AG04449 (cell line): ENCODE data around the gene MPC2.
"Not testable (repeated sequence)": the region's sequence is repeated elsewhere in the genome, so short reads cannot be mapped to it uniquely, and the experiment has no call there.

Experiments
- CTCF ChIA-PET: fragments of 350-600 bp; formaldehyde crosslinking; extraction: SDS; loops from one replicate; lab custom pipeline; 2021; ENCODE audit warnings: antibody characterized with exemption; lab: Yijun Ruan, JAX
- POLR2A ChIA-PET: fragments of 400-600, 350-600 bp; formaldehyde crosslinking; extraction: SDS; loops from one replicate; lab custom pipeline; 2020; ENCODE audit warnings: antibody characterized with exemption, inconsistent platforms; lab: Yijun Ruan, JAX
- DNase-seq: peaks from one replicate; pipeline ENCODE4 v3.0.0-alpha.2; 2010; ENCODE audit warnings: low read depth, low spot score
- H3K4me3 ChIP-seq: 2 replicates; pipeline ENCODE4 v1.5.1; 2011; ENCODE audit warnings: low read depth, mild to moderate bottlenecking, control low read depth, low read length
- TF ChIP-seq, protein P1 (sequence below): IDR thresholded peaks from one replicate; pipeline ENCODE4 v1.5.1; 2011; ENCODE audit warnings: mild to moderate bottlenecking, moderate library complexity, low read length, control low read depth, inconsistent platforms; ENCODE audit not compliant: insufficient read depth; ENCODE audit errors: missing control alignments

Gene MPC2

DNA sequence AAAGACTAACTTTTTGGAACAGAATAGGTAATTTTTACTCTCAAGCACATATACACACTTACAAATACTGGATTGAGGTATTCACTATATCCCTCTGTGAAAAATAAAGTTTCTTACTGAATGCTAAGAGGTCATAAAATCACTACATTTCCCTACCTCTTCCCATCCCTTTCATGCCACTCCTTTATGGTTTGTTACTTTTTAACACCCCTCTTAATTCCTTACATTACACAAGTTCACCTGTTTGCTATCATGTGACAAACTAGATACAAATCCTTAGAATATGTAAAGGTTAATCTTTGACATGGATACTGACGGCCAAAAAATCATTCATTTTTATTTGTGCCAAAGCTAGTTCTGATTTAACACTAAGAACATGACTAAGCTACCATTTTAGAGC is 7.1 kb downstream of the MPC2 start:
- H3K4me3 ChIP-seq: no peak overlapping the region
- TF ChIP-seq, protein P1, sequence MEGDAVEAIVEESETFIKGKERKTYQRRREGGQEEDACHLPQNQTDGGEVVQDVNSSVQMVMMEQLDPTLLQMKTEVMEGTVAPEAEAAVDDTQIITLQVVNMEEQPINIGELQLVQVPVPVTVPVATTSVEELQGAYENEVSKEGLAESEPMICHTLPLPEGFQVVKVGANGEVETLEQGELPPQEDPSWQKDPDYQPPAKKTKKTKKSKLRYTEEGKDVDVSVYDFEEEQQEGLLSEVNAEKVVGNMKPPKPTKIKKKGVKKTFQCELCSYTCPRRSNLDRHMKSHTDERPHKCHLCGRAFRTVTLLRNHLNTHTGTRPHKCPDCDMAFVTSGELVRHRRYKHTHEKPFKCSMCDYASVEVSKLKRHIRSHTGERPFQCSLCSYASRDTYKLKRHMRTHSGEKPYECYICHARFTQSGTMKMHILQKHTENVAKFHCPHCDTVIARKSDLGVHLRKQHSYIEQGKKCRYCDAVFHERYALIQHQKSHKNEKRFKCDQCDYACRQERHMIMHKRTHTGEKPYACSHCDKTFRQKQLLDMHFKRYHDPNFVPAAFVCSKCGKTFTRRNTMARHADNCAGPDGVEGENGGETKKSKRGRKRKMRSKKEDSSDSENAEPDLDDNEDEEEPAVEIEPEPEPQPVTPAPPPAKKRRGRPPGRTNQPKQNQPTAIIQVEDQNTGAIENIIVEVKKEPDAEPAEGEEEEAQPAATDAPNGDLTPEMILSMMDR: no peak
- CTCF ChIA-PET: interaction anchor here (0.7 kb wide), 1 partner anchor 216 kb away, joined by 3 read pairs; no protein-coding TSS in a partner anchor
- POLR2A ChIA-PET: no interaction called here
- no peak for DNase-seq

DNA sequence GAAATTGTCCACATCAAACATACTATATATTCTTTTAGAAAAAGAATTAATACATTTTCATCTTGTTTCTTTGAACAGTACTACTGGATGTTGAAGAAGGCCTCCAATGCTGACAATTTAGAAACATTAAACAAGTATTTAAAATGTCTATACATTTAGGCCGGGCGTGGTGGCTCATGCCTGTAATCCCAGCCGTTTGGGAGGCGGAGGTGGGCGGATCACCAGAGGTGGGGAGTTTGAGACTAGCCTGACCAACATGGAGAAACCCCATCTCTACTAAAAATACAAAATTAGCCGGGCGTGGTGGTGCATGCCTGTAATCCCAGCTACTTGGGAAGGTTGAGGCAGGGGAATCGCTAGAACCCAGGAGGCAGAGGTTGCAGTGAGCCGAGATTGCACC is 8.0 kb downstream of the MPC2 start:
- DNase-seq, POLR2A ChIA-PET, CTCF ChIA-PET, H3K4me3 ChIP-seq: not testable (repeated sequence)

DNA sequence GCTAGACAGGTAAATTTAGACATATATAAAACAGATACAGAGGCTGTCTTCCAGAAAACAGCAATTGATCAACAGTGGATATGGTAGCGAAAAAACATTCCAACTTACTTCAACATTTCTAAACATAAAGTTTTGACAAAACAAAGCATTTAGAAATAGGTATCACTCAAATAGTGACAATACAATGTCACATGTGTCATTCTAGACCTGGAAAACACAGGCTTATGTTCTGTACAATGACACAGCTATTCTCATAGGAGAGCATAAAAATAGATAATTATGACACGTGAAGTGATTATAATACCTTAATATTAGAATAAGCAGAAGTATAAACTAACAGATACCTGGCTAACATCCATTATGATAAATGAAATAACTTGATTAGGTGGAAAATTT is 8.4 kb downstream of the MPC2 start:
- DNase-seq: no peak
- CTCF ChIA-PET: no interaction called here
- POLR2A ChIA-PET: no interaction called here
- TF ChIP-seq, protein P1: no peak
- H3K4me3 ChIP-seq: no peak overlapping the region

DNA sequence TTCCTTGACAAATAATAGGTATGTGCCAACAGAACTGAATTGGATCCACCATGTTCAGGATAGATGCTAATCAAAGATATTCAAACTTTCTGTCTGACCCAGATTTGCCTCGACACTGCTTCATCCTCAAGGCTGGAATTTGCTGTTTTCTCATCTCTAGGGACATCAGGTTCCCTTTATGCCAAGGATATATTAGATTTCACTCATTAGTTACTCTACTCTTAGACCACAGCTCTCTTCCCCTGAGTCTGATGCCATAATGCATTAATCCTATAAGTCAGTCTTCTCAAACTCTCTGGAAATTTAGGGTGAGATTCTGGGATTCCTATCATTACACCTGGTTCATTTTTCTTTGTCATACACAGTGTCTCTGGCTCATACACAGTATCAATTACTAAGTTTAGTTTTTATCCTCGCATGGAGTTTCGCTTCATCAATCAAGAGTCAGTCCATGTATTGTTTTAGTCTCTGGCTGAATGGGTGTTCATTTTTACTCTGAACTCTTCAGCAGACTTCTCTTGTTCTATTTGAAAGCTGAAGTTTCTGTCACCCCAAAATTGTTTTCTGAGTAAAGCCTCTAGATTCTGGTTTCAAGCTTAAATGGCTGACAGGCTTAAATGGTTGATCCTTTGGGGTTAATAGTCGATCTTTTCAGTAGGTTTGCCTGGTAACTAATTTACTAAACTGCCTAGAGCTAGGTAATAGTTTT is 9.7 kb downstream of the MPC2 start:
- DNase-seq: no peak
- ChIA-PET POLR2A (no interaction called here), CTCF (no interaction called here)
- H3K4me3 ChIP-seq: no peak overlapping the region
- TF ChIP-seq, protein P1: no peak

DNA sequence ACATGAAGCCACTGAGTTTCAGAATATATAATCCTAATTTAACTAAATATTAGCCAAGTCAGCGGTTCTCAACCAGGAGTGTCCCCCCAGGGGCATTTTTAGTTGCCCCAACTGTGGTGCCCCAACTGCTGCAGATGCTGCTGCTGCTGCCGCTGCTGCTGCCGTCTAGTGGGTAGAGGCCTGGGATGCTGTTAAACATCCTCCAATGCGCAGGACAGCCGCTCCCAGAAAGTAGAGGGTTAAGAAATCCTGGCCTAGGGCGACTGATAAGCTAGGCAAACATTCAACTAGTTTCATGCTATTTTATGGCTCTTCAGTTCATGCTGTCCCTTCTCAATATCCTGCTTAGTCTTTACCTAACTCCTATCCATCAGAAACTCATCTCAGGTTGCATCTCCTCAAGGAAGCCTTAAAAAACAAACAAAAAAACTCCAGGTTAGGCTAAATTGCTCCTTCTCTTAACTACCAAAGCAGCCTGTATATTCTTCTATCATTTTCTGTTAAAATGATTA is 10.3 kb downstream of the MPC2 start:
- CTCF ChIA-PET: no interaction called here
- TF ChIP-seq, protein P1: no peak
- H3K4me3 ChIP-seq: no peak overlapping the region
- no peak for DNase-seq
- POLR2A ChIA-PET: no interaction called here

DNA sequence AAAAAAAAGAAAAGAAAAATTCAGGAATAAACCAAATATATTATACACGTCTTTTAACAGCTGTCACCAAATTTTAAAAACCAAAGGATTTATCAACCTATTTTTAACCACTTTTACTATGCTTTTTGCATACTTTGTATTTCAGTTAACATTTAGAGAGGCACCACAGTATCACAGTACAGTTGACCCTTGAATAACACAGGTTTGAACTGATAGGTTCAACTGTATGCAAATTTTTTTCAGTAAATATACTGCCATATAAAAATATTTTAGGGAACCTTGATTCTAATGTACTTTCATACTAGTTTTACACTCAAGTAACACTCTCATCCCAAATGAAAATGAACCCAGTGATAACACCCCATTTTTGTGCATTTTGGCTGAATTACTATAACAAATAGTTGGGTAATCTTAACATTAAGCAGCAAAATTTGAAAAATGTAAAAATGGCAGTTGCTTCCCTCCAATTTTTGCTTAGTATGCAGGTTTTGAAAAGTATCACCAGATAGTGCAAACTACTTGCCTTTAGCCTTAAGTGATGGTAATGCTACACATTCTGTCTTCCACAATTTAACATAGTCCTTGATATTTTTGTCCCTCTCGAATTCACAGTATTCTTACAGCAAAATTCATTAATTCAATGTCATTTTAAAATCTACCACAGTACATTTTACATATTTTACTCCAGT is 12.2 kb downstream of the MPC2 start:
- no peak overlapping the region for H3K4me3 ChIP-seq
- TF ChIP-seq, protein P1: no peak
- ChIA-PET POLR2A (no interaction called here), CTCF (interaction anchor here (1.4 kb wide), 1 partner anchor 10 kb away, joined by 5 read pairs; no protein-coding TSS in a partner anchor)
- DNase-seq: no peak
